Neural crest cell (in vitro differentiated cells): ENCODE measurements around the gene DNAI7. TPM values are rescaled to one million over a fixed set of nuclear protein-coding genes. Genes with fewer than 3 reads are reported as not detected.

Experiments used
- DNase-seq: peaks from one replicate; pipeline ENCODE4 v3.0.0; 2021; ENCODE audit warnings: low read depth, mixed read lengths, low spot score
- H3K27ac Mint-ChIP-seq: one replicate; pipeline ENCODE4 v1.8.0; 2021; ENCODE audit warnings: mild to moderate bottlenecking, mixed read lengths; ENCODE audit not compliant: unreplicated experiment
- H3K27me3 Mint-ChIP-seq: 2 replicates; pipeline ENCODE4 v1.8.0; 2021; ENCODE audit warnings: low read depth, mild to moderate bottlenecking, mixed read lengths
- H3K36me3 Mint-ChIP-seq: 2 replicates; pipeline ENCODE4 v1.8.0; 2021; ENCODE audit warnings: low read depth, mild to moderate bottlenecking, mixed read lengths
- H3K4me1 Mint-ChIP-seq: 2 replicates; pipeline ENCODE4 v1.8.0; 2021; ENCODE audit warnings: mixed read lengths
- H3K4me3 Mint-ChIP-seq: one replicate; pipeline ENCODE4 v1.8.0; 2021; ENCODE audit warnings: mild to moderate bottlenecking, mixed read lengths
- H3K9me3 Mint-ChIP-seq: 2 replicates; pipeline ENCODE4 v1.8.0; 2021; ENCODE audit warnings: mixed read lengths
- total RNA-seq: library from RNA; stranded (reverse); gene quantifications from 2 replicates; pipeline ENCODE4 v1.2.1, GENCODE V29; 2021
- TF ChIP-seq, protein P1 (sequence below): fragments of 200-600 bp; sonication (generic); conservative IDR thresholded peaks from 2 replicates; pipeline ENCODE4 v1.5.0; 2021; ENCODE audit warnings: antibody characterized with exemption, mild to moderate bottlenecking

The DNAI7 gene
- total RNA-seq, 1 donor from 2014 or later, result 0.37 TPM

DNA sequence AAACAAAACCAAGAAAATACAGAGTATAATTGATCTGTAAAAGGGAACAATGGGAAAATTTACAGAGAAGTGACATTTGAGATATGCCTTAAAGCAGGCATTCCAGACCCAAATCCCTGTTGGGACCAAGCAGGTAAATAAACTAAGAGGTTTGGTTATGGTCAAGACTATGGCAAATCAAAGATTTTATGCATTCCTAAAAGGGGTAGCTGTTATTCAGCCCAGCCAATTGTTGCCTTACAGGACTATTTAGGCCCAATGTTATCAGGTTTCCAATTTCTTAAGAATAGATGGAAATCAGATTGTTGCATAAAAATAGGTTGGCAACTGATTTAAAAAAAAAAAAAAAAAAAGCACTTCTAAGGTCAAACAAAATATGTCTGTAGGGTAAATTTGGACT, 5.3 kb downstream of the DNAI7 start:
- Mint-ChIP-seq H3K9me3 (no peaks in the 10 kb centered on the region), H3K36me3 (no peaks in the 10 kb centered on the region), H3K4me1 (peaks cover 5% of the 10 kb centered on the region), H3K27me3 (no peaks in the 10 kb centered on the region), H3K27ac (no peak overlapping the region), H3K4me3 (no peak overlapping the region)
- TF ChIP-seq, protein P1, sequence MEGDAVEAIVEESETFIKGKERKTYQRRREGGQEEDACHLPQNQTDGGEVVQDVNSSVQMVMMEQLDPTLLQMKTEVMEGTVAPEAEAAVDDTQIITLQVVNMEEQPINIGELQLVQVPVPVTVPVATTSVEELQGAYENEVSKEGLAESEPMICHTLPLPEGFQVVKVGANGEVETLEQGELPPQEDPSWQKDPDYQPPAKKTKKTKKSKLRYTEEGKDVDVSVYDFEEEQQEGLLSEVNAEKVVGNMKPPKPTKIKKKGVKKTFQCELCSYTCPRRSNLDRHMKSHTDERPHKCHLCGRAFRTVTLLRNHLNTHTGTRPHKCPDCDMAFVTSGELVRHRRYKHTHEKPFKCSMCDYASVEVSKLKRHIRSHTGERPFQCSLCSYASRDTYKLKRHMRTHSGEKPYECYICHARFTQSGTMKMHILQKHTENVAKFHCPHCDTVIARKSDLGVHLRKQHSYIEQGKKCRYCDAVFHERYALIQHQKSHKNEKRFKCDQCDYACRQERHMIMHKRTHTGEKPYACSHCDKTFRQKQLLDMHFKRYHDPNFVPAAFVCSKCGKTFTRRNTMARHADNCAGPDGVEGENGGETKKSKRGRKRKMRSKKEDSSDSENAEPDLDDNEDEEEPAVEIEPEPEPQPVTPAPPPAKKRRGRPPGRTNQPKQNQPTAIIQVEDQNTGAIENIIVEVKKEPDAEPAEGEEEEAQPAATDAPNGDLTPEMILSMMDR, result no peak
- DNase-seq, result no peak

DNA sequence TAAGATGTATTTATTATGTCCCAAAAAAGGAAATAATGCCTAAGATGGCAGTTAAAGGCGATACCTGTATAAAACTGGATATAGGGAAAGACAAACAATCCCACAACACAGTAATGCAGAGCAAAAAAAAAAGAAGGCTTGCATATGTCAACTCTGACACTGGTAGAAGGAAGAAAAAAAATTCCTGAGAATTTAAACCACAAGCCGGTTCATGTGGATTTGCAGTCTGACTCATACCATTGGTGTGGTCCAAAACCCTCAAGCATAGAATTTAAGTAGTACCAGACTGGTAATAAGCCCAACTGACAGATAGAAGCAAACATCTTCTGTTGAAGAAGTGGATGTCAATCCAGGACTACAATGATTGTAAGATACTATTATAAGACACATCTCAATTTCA, 7.2 kb downstream of the DNAI7 start:
- Mint-ChIP-seq H3K4me3 (no peak overlapping the region), H3K9me3 (no peaks in the 10 kb centered on the region), H3K27ac (no peak overlapping the region), H3K27me3 (peaks cover 6% of the 10 kb centered on the region), H3K4me1 (no peaks in the 10 kb centered on the region), H3K36me3 (no peaks in the 10 kb centered on the region)
- DNase-seq, result no peak
- TF ChIP-seq, protein P1, result no peak

DNA sequence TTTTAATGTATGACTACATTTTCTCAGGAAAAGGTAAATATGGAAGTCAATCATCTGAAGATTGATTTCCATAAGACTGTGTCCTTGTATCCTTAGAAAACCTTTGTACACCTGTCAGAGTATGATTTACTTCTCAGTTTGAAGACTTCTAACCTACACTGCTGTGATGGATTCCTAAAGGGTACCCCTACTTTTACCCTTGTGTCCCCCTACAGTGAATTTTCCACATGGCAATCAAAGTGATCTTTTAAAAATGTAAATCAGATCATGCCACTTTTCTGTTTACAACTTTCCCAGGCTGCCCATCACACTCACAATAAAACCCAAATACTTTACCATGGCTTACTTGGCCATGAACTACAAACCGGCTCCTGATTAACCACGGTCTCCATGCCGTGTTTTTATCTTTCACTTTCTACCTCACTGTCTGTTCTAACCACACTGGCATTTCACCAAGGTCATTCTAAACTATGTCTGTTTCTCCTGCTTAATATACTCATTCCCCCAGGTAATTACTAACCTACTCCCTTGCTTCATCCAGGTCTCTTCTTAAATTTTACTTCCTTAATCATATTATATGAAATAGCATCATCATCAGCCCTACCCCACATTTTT, 8.1 kb downstream of the DNAI7 start:
- peaks cover 6% of the 10 kb centered on the region for H3K27me3 Mint-ChIP-seq
- H3K27ac Mint-ChIP-seq, result no peak overlapping the region
- H3K4me1 Mint-ChIP-seq, result no peaks in the 10 kb centered on the region
- no peaks in the 10 kb centered on the region for H3K9me3 Mint-ChIP-seq
- no peak overlapping the region for H3K4me3 Mint-ChIP-seq
- no peaks in the 10 kb centered on the region for H3K36me3 Mint-ChIP-seq
- no peak for DNase-seq
- TF ChIP-seq, protein P1, result no peak

DNA sequence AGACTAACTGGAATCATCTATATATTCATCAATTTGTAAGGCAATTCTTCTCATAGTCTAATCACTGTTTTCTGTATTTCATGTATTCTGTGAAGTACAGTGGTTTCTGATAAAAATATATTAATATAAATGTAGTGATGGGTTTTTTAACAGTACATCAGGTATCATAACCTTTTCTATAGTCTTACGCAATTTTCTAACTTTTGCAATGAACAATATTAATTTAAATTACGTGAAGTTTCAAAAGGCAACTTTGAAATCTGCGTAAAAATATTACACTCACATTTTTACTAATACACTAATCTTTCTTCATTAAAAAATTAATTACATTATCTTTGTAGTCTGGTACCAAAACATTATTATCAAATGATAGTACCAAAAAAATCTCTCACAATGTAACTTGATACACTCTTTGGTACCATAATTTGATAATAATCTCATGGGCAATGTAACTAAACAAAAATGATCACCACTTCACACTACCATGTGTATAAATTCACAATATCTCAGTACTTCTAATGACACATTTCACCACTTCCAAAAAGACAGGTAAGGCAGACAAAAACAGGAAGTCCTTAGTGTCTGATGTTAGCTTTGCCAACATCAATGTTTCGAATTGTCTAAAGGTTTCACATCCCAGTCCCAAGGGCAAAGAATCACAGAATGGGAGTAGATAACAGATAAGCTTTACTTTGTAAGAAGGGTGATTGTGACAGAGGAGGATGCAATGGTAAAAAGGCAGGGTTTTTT, 8.7 kb downstream of the DNAI7 start:
- Mint-ChIP-seq H3K27me3 (peaks cover 6% of the 10 kb centered on the region), H3K36me3 (no peaks in the 10 kb centered on the region), H3K9me3 (no peaks in the 10 kb centered on the region), H3K27ac (no peak overlapping the region), H3K4me1 (no peaks in the 10 kb centered on the region), H3K4me3 (no peak overlapping the region)
- DNase-seq, result no peak
- TF ChIP-seq, protein P1, result no peak

DNA sequence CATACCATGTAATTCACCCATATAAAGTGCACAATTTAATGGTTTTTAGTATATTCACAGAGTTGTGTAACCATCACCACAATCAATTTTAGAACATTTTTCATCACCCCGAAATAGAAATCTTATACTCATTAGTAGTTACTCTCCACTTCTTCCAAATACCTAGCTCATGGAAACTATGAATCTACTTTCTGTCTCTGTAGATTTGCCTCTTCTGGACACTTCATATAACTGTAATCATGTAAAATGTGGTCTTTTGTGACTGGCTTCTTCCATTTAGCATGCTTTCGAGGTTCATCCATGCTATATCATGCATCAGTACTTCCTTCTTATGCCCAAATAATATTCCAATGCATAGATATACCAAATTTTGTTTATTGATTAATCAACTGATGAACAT, 10.8 kb downstream of the DNAI7 start:
- DNase-seq, result no peak
- Mint-ChIP-seq H3K36me3 (no peaks in the 10 kb centered on the region), H3K4me1 (no peaks in the 10 kb centered on the region), H3K4me3 (no peak overlapping the region), H3K27ac (no peak overlapping the region), H3K9me3 (no peaks in the 10 kb centered on the region), H3K27me3 (peaks cover 6% of the 10 kb centered on the region)
- TF ChIP-seq, protein P1, result no peak
